NCI-H146 treated with DMSO at 0.1 percent for 48 hours (cell line): ENCODE results near the gene RASAL2.
A peak's percentile ranks its signal among the peaks of the same experiment; 100 is the strongest.
"Not testable (repeated sequence)": the region's sequence is repeated elsewhere in the genome, so short reads cannot be mapped to it uniquely, and the experiment has no call there.

Experiments used
- DNase-seq: peaks from one replicate; lab custom pipeline; 2025; ENCODE audit not compliant: unreplicated experiment; lab: John Stamatoyannopoulos, UW

Gene RASAL2

GRCh38 chr1:178220094-178220493 lies 126.2 kb downstream of the RASAL2 start:
- no peak for DNase-seq

- no peak for DNase-seq
These were observed 129.4 kb downstream of the RASAL2 start for GRCh38 chr1:178223289-178223688.

GRCh38 chr1:178224358-178224757 lies 130.5 kb downstream of the RASAL2 start:
- DNase-seq, result no peak

GRCh38 chr1:178230881-178231409 lies 137.0 kb downstream of the RASAL2 start:
- DNase-seq, result no peak

GRCh38 chr1:178232108-178232507 lies 138.2 kb downstream of the RASAL2 start:
- DNase-seq, result no peak

- no peak for DNase-seq
These were observed 139.0 kb downstream of the RASAL2 start for GRCh38 chr1:178232949-178233348.

GRCh38 chr1:178237121-178237520 lies 143.2 kb downstream of the RASAL2 start:
- no peak for DNase-seq

- DNase-seq, result no peak
These were observed 145.0 kb downstream of the RASAL2 start for GRCh38 chr1:178238722-178239510.

GRCh38 chr1:178241057-178241456 lies 147.2 kb downstream of the RASAL2 start:
- no peak for DNase-seq

- no peak for DNase-seq
These were observed 147.9 kb downstream of the RASAL2 start for GRCh38 chr1:178241837-178242236.

- no peak for DNase-seq
These were observed 149.2 kb downstream of the RASAL2 start for GRCh38 chr1:178243119-178243518.

- DNase-seq, result no peak
These were observed 150.0 kb downstream of the RASAL2 start for GRCh38 chr1:178243890-178244289.

GRCh38 chr1:178248284-178248683 lies 154.4 kb downstream of the RASAL2 start:
- DNase-seq, result not testable (repeated sequence)

GRCh38 chr1:178253581-178253980 lies 159.7 kb downstream of the RASAL2 start:
- not testable (repeated sequence) for DNase-seq

- no peak for DNase-seq
These were observed 160.5 kb downstream of the RASAL2 start for GRCh38 chr1:178254433-178254832.

GRCh38 chr1:178258536-178258935 lies 164.6 kb downstream of the RASAL2 start:
- no peak for DNase-seq

GRCh38 chr1:178262120-178262500 lies 168.2 kb downstream of the RASAL2 start:
- peak; percentile 70 for DNase-seq

- no peak for DNase-seq
These were observed 169.4 kb downstream of the RASAL2 start for GRCh38 chr1:178263341-178263740.

GRCh38 chr1:178266113-178266512 lies 172.2 kb downstream of the RASAL2 start:
- DNase-seq, result no peak

GRCh38 chr1:178266619-178267066 lies 172.7 kb downstream of the RASAL2 start:
- DNase-seq, result no peak

- no peak for DNase-seq
These were observed 173.8 kb downstream of the RASAL2 start for GRCh38 chr1:178267646-178268094.

- no peak for DNase-seq
These were observed 177.6 kb downstream of the RASAL2 start for GRCh38 chr1:178271471-178271870.
